ENCODE data around the gene SORCS1.

Gene SORCS1

GRCh38 chr10:106660550-106660949 lies 504.0 kb downstream of the SORCS1 start:
- H3K4me3 ChIP-seq (ENCODE audit: low read length) = no peak overlapping the region
- TF ChIP-seq ZNF274 (IDR thresholded peaks at IDR 0.05; ENCODE audit: low read depth, low read length) = no peak

DNA sequence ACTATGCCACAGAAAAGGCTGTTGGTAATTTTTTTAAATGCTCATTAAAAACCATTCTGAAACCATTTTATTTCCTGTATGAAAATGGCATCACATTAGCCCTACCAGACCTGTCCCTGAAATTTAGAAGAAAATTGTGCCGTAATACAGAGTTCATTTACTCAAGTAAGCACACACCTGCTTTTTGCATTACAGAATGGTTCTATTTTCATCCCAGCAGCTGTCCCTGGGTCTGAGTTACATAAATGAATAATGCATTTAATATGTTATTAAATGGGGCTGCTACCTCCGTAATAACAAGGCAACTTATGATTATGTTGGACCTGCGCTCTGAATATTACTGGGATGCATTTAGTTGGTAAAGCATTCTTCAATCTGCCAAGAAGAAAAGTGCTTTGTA lies 508.9 kb downstream of the SORCS1 start:
- TF ChIP-seq ZNF274 (IDR thresholded peaks at IDR 0.05; ENCODE audit: low read depth, low read length) = no peak
- no peak overlapping the region for H3K4me3 ChIP-seq (ENCODE audit: low read length)

- TF ChIP-seq ZNF274 (IDR thresholded peaks at IDR 0.05; ENCODE audit: low read depth, low read length) = no peak
- no peak overlapping the region for H3K4me3 ChIP-seq (ENCODE audit: low read length)
These were observed 509.3 kb downstream of the SORCS1 start for GRCh38 chr10:106655165-106655564.

- TF ChIP-seq ZNF274 (IDR thresholded peaks at IDR 0.05; ENCODE audit: low read depth, low read length) = no peak
- no peak overlapping the region for H3K4me3 ChIP-seq (ENCODE audit: low read length)
These were observed 512.2 kb downstream of the SORCS1 start for GRCh38 chr10:106652279-106652678.

GRCh38 chr10:106648534-106649481 lies 515.7 kb downstream of the SORCS1 start:
- no peak for TF ChIP-seq ZNF274 (IDR thresholded peaks at IDR 0.05; ENCODE audit: low read depth, low read length)
- H3K4me3 ChIP-seq (ENCODE audit: low read length) = no peak overlapping the region

DNA sequence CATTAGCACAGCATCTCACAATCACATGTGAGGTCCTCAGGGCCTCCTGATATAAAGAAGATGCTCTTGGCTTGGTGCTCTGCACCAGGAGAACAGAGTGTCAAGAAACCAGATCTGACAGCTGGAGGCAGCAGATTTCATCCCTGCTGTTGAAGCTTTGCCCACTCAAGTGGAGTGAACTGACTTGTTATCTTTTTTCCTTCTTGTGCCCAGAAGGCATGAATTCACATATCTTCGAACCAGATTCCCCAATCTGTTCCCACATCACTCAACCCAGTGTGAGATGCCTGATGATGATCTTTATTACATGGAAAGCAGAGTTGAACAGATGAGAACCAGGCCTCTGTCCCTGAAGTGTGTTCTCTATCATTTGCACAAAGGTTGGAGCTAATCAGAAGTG lies 521.0 kb downstream of the SORCS1 start:
- TF ChIP-seq ZNF274 (IDR thresholded peaks at IDR 0.05; ENCODE audit: low read depth, low read length) = no peak
- H3K4me3 ChIP-seq (ENCODE audit: low read length) = no peak overlapping the region

GRCh38 chr10:106637873-106638272 lies 526.6 kb downstream of the SORCS1 start:
- TF ChIP-seq ZNF274 (IDR thresholded peaks at IDR 0.05; ENCODE audit: low read depth, low read length) = no peak
- no peak overlapping the region for H3K4me3 ChIP-seq (ENCODE audit: low read length)

DNA sequence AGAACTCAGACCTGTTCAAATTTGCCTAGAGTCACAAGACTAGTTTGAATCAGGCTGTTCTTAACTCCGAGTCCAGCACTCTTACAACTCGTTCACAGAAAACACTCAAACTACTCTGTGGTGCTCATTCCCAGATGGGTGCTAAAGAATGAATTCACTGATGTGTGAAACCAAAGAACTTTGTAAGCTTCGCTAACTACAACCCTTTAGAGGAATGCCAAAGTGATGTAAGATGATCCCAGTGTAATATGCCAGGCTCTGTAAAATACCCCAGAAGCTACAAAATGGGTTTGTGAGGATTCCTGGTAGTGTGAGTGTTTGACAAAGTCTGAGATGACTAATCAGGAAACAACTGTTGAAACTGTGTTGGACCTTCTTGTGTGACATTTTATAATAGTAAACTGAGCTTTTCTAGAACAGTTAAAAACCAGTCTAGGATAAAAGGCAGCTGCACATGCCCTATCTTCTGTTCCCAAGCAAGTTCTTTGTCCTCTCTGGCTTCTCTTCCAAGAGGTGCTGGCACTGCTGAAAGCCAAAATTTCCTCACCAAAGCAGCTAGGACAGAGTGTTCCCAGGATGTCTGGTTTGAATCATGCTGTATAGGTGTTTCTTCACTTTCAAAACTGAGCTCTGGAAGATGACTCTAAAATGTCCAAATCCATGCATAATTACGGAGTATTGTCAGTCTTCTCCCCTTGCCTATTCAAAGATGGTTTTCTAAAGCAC lies 527.6 kb downstream of the SORCS1 start:
- no peak overlapping the region for H3K4me3 ChIP-seq (ENCODE audit: low read length)
- no peak for TF ChIP-seq ZNF274 (IDR thresholded peaks at IDR 0.05; ENCODE audit: low read depth, low read length)

- TF ChIP-seq ZNF274 (IDR thresholded peaks at IDR 0.05; ENCODE audit: low read depth, low read length) = no peak
- H3K4me3 ChIP-seq (ENCODE audit: low read length) = no peak overlapping the region
These were observed 528.6 kb downstream of the SORCS1 start for GRCh38 chr10:106635947-106636346.

GRCh38 chr10:106631016-106631702 lies 533.3 kb downstream of the SORCS1 start:
- H3K4me3 ChIP-seq (ENCODE audit: low read length) = no peak overlapping the region
- no peak for TF ChIP-seq ZNF274 (IDR thresholded peaks at IDR 0.05; ENCODE audit: low read depth, low read length)

GRCh38 chr10:106626371-106626770 lies 538.1 kb downstream of the SORCS1 start:
- TF ChIP-seq ZNF274 (IDR thresholded peaks at IDR 0.05; ENCODE audit: low read depth, low read length) = no peak

GRCh38 chr10:106625751-106626150 lies 538.8 kb downstream of the SORCS1 start:
- TF ChIP-seq ZNF274 (IDR thresholded peaks at IDR 0.05; ENCODE audit: low read depth, low read length) = no peak
- H3K4me3 ChIP-seq (ENCODE audit: low read length) = no peak overlapping the region

More at GRCh38 chr10:106626371-106626770, 538.1 kb downstream of the SORCS1 start:
- H3K4me3 ChIP-seq (ENCODE audit: low read length) = no peak overlapping the region

DNA sequence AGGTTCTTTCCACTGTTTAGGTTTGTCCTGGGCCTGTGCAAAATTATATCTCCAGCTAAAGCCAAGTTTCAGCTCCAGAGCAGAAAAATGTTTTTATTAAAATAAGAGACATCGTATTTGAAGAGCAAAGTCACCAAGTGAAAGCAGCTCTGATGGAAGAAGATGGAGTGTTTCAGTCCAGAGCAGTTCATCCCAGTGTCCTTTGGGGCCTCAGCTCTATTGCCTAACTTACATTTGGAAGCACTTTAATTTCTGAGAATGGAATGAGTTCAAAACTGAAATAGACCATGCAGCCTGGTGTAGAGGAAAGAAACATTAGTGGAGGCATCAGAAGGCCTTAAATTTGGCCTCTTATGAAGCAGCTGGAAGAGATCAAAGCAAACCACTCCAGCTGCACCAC lies 545.2 kb downstream of the SORCS1 start:
- no peak for TF ChIP-seq ZNF274 (IDR thresholded peaks at IDR 0.05; ENCODE audit: low read depth, low read length)
- no peak overlapping the region for H3K4me3 ChIP-seq (ENCODE audit: low read length)

DNA sequence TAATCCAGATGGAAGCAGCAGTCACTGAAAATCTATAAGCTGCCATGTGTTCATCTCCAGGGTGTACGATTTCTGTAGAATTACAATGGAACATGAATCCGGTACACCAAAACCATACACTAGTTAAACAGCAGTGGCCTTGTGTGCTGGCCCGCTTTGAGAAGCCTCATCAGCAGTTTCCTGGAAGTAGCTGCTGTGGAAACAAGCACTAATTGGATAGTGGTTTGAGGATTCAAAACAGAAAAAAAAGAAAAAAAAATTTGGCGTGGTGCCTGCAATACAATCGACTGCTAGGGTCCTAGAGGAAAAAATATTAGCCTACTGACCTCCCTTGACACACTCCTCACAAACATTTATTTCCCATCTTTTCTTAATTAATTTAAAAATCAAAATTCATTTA lies 545.9 kb downstream of the SORCS1 start:
- TF ChIP-seq ZNF274 (IDR thresholded peaks at IDR 0.05; ENCODE audit: low read depth, low read length) = no peak
- no peak overlapping the region for H3K4me3 ChIP-seq (ENCODE audit: low read length)
